Activated CD4-positive, alpha-beta T cell treated with anti-CD3 and anti-CD28 coated beads, Interleukin-2, amount 10 ng/mL, durations not matched to agents 7 days and 5 days (primary cell): ENCODE measurements around the gene SMYD5. TPM values are rescaled to one million over a fixed set of nuclear protein-coding genes. Genes with fewer than 3 reads are reported as not detected.

Experiments used
- CTCF ChIA-PET: fragments of 350-600 bp; sonication (Branson Sonifier 250); formaldehyde crosslinking; loops from one replicate; lab custom pipeline; 2021; ENCODE audit warnings: antibody characterized with exemption; lab: Charles Lee
- POLR2A ChIA-PET: fragments of 350-600 bp; sonication (Branson Sonifier 250); formaldehyde crosslinking; loops from one replicate; lab custom pipeline; 2021; ENCODE audit warnings: antibody characterized with exemption; lab: Charles Lee
- DNase-seq: peaks from one replicate; pipeline ENCODE4 v3.0.0-alpha.2; 2020
- H3K27ac Mint-ChIP-seq: one replicate; pipeline ENCODE4 v1.8.0; 2021; ENCODE audit warnings: mild to moderate bottlenecking, moderate library complexity, mixed read lengths
- H3K27me3 Mint-ChIP-seq: one replicate; pipeline ENCODE4 v1.8.0; 2021; ENCODE audit warnings: mixed read lengths
- H3K36me3 Mint-ChIP-seq: one replicate; pipeline ENCODE4 v1.8.0; 2021; ENCODE audit warnings: low read depth, mixed read lengths
- H3K4me1 Mint-ChIP-seq: one replicate; pipeline ENCODE4 v1.8.0; 2021; ENCODE audit warnings: mixed read lengths
- H3K4me3 Mint-ChIP-seq: one replicate; pipeline ENCODE4 v1.8.0; 2021; ENCODE audit warnings: mild to moderate bottlenecking, moderate library complexity, mixed read lengths
- H3K9me3 Mint-ChIP-seq: one replicate; pipeline ENCODE4 v1.8.0; 2021; ENCODE audit warnings: mixed read lengths
- total RNA-seq, 2 experiments: library from RNA; stranded (reverse); gene quantifications; one replicate each; pipeline ENCODE4 v1.2.3, GENCODE V29; 2021

SMYD5 gene
- total RNA-seq, 2 experiments from 2014 or later = 13.6 to 16.5 TPM

DNA sequence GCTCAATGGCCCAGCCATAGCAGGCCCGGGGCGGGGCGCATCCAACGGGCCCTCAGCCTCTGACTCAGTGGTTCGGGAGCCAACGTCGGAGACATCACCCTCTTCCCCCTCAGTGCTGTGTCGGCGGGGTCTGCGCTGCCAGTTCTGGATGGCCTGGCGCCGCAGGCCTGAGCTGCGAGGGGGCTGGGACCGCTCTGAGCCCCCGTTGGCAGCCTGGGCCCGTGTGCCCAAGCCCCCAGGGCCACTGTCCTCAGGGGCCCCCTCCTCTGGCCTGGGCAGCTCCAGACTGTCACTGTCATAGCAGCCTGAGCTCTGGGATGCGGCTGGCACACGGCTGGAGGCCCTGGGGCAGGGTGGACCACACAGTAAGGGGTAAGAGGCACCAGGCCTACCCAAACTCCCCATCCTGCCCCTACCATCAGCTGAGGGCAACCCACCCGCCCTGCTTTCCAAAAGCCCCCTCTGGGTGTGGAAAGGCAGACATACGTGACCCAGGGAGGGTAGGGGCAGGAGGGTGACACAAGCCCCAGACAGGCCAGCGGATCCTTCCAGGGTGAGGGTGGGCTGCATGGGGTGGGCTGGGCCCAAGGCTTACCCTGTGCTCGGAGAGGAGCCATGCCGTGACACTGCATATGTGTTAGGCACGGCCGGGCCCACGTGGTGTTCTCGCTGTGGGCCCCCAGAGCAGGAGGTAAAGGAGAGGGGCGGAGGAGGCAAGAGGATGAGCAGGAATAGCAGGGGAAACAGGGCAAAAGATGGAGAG, 51.4 kb downstream of the SMYD5 start:
- ChIA-PET POLR2A (no interaction called here), CTCF (no interaction called here)
- DNase-seq = no peak
- no peak overlapping the region for H3K4me3 Mint-ChIP-seq
- H3K27me3 Mint-ChIP-seq = no peaks in the 10 kb centered on the region
- H3K9me3 Mint-ChIP-seq = no peaks in the 10 kb centered on the region
- H3K27ac Mint-ChIP-seq = peak overlapping the region; percentile 63
- peaks cover 22% of the 10 kb centered on the region for H3K4me1 Mint-ChIP-seq
- peaks cover 15% of the 10 kb centered on the region for H3K36me3 Mint-ChIP-seq

DNA sequence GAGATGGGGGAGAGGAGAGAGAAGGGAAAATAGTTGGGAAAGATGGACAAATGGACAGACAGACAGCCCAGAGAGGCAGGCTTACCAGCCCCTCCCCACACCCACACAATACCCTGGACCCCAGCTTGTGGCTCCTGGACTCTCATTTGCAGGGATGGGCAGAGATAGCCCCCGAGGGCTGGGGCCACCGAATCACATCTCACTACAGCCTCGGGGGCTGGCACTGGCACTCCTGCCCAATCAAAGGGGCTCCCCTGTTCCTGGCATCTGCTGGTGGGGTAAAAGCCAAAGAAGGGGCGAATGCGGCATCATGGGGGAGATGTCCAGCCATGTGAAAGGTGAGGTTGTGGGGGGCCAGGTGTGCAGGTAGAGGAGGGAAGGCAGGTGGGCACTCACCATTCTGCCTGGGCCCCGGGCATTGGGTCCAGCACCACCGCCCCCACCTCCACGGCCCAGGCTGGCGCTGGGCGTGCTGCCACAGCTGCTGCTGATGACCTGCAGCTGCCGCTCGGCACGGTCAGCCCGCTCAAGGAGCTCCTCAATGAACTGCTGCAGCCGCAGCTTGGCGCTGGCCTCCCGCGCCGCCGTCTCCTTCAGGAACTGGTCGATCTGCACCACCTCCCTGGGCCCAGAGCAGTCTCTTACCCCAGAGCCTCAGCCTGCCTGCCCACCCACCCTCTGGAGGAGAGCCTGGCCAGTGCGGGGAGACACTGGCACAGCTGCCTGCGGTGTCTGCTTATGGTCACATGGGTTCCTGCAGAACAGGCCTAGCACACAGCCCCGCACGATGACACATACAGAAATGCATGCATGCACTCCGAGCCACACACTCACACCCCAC, 52.2 kb downstream of the SMYD5 start:
- no peak overlapping the region for H3K4me3 Mint-ChIP-seq
- no peaks in the 10 kb centered on the region for H3K9me3 Mint-ChIP-seq
- ChIA-PET CTCF (no interaction called here), POLR2A (no interaction called here)
- no peak for DNase-seq
- peaks cover 17% of the 10 kb centered on the region for H3K36me3 Mint-ChIP-seq
- no peak overlapping the region for H3K27ac Mint-ChIP-seq
- no peaks in the 10 kb centered on the region for H3K27me3 Mint-ChIP-seq
- H3K4me1 Mint-ChIP-seq = peaks cover 22% of the 10 kb centered on the region

DNA sequence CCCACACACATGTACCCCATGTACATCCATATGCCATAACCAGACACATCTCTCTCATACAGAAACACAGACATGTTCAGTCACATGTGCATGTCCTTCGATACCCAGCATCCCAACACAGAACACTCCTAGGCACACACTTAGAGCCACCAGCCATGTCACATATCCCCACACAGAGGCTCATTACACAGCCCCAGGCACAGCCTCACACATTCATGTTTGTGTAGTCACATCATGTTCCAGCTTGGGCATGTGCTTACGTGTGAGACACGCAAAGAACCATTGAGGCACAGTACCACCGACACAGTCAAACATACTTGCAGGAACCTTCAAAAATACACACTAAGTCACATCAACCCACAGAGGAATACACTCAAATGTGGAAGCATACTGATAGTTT, 53.0 kb downstream of the SMYD5 start:
- CTCF ChIA-PET = no interaction called here
- H3K36me3 Mint-ChIP-seq = peaks cover 17% of the 10 kb centered on the region
- no peaks in the 10 kb centered on the region for H3K9me3 Mint-ChIP-seq
- no peaks in the 10 kb centered on the region for H3K27me3 Mint-ChIP-seq
- no peak overlapping the region for H3K4me3 Mint-ChIP-seq
- H3K27ac Mint-ChIP-seq = no peak overlapping the region
- H3K4me1 Mint-ChIP-seq = peaks cover 22% of the 10 kb centered on the region
- DNase-seq = no peak
- POLR2A ChIA-PET = no interaction called here

DNA sequence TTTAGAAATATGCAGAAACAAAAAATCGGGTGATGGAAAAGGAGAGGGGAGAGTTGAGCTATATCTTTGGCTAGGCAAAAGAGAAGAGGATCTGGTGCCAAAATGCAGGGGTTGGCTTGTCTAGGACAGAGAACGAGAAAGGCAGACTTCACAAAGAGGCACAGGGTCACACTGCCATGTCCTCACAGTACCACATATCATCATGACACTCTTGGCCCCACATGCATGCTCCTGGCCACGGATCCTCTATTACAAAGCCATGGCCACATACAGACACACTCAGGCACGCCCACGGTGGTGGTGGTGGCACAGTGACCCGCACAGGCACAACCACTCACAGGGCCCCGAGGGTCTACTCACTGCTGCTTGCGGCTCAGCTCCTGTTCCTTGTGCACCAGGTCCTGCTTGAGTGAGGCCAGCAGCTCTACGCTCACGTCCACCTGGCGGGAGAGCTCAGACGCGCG, 54.4 kb downstream of the SMYD5 start:
- peaks cover 15% of the 10 kb centered on the region for H3K36me3 Mint-ChIP-seq
- no peak for DNase-seq
- peak overlapping the region; percentile 14 for H3K4me3 Mint-ChIP-seq
- CTCF ChIA-PET = interaction anchor here (0.9 to 1.7 kb wide), 2 partner anchors 12 to 17 kb away, joined by 4 read pairs; partner anchors contain the start of gene FBXO41
- POLR2A ChIA-PET = no interaction called here
- H3K4me1 Mint-ChIP-seq = peaks cover 22% of the 10 kb centered on the region
- H3K9me3 Mint-ChIP-seq = no peaks in the 10 kb centered on the region
- no peak overlapping the region for H3K27ac Mint-ChIP-seq
- H3K27me3 Mint-ChIP-seq = no peaks in the 10 kb centered on the region

DNA sequence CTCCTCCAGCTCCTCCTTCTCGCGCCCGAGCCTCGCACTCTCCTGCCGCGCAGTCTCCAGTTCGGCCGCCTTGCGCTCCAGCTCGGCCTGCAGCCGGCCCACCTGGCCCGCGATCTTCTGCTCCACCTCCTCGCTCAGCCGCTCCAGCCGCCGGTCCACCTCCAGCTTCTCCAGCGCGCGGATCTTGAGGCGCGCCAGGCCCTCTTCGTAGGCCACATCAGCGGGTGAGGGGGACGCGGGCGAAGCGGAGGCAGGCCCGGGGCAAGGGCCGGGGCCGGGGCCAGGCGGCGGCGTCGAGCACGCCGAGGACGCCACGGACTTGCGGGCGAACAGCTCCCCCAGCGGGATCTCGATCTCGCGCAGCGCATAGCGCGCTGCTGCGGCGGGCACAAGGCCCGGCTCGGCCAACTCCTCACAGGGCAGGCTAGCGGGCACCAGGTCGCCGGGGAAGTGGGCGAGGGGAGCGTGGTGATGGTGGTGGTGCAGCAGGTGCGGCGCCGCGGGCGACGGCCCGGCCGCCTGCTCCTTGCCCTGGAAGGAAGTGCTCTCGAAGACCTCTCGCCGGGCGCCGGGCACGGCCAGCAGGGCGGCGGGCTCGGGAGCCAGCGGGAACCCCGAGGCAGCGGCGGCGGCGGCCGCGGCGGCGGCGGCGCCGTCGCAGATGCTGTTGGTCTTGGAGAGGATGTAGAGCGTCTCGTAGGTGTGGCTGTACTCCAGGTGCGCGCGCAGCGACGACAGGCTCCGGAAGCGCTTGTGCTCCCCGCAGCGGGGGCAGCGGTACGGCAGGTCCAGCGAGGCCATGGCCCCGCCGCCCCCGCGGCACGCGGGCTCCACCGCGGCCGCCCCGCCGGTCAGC, 55.0 kb downstream of the SMYD5 start:
- no peaks in the 10 kb centered on the region for H3K27me3 Mint-ChIP-seq
- H3K4me1 Mint-ChIP-seq = peaks cover 22% of the 10 kb centered on the region
- peak; percentile 83 for DNase-seq
- ChIA-PET CTCF (interaction anchor here (0.9 to 1.7 kb wide), 2 partner anchors 12 to 16 kb away, joined by 4 read pairs; partner anchors contain the start of gene FBXO41), POLR2A (no interaction called here)
- no peaks in the 10 kb centered on the region for H3K9me3 Mint-ChIP-seq
- H3K4me3 Mint-ChIP-seq = peak overlapping the region; percentile 23
- H3K27ac Mint-ChIP-seq = no peak overlapping the region
- H3K36me3 Mint-ChIP-seq = peaks cover 15% of the 10 kb centered on the region

DNA sequence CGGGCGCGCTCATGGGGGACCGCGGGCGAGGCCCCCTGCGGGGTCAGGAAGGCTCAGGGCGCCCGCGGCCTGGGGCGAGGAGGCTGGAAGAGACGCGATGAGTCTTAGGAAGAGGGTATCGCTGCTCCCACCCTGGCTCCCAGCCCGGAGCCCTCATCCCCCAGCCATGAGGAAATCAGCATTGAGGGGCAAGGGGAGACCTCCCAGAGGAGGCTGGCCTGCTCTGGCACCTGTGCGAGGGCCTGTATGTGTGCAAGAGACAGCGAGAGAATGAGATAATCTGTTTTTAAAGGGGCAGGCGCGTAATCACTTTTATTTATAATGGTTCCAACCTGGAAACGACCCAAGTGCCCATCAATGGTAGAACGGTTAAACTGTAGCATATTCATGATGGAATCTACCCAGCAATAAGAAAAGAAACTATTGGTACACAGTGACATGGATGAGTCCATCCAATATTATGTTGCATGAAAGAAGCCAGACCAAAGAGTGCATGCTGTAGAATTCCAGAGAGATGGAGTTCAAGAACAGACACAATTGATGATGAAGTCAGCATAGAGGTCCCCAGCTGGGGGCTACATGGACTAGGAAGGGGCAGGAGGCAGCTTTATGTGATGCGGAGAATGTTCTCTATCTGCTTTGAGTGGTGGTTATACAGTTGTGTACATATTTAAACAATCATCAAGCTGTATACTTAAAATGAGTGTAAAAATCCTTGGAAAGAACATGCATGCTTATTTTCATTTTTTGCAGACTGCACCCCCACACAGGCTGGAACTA, 55.8 kb downstream of the SMYD5 start:
- H3K9me3 Mint-ChIP-seq = no peaks in the 10 kb centered on the region
- peak overlapping the region; percentile 62 for H3K4me3 Mint-ChIP-seq
- H3K27me3 Mint-ChIP-seq = no peaks in the 10 kb centered on the region
- CTCF ChIA-PET = interaction anchor here (1.3 kb wide), 1 partner anchor 20 kb away, joined by 3 read pairs; no protein-coding TSS in a partner anchor
- H3K27ac Mint-ChIP-seq = peak overlapping the region; percentile 50
- H3K36me3 Mint-ChIP-seq = peaks cover 15% of the 10 kb centered on the region
- POLR2A ChIA-PET = no interaction called here
- no peak for DNase-seq
- H3K4me1 Mint-ChIP-seq = peaks cover 22% of the 10 kb centered on the region

DNA sequence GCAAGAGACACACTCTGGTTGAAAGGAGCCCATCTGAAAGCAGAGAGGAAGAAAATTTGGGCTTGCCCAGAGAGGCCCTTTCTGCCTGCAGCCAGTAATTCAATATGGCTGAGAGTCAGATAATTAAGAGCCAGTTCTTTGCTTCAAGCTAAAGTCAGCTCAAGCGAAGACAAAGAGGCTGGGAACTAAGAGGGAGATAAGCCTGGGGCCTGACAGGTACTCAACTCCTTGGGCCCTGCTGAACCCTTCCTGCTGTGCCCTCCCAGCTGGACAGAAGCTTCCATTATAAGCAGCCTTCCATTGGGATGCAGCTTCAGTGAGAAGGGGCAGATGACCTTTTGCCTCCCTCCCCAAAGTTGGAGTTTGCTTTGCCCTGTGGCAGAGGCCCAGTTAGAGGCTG, 58.2 kb downstream of the SMYD5 start:
- peaks cover 16% of the 10 kb centered on the region for H3K4me1 Mint-ChIP-seq
- no peak overlapping the region for H3K4me3 Mint-ChIP-seq
- H3K36me3 Mint-ChIP-seq = peaks cover 13% of the 10 kb centered on the region
- ChIA-PET CTCF (interaction anchor here (2.3 kb wide), 1 partner anchor 10 kb away, joined by 5 read pairs; no protein-coding TSS in a partner anchor), POLR2A (no interaction called here)
- no peak overlapping the region for H3K27ac Mint-ChIP-seq
- no peaks in the 10 kb centered on the region for H3K9me3 Mint-ChIP-seq
- no peaks in the 10 kb centered on the region for H3K27me3 Mint-ChIP-seq
- DNase-seq = no peak

Other genes with a start within 250 kb of the SMYD5 start
- 1 to 10 TPM; 7.0 to 10.0 TPM for gene SFXN5, start 142.5 kb upstream of the SMYD5 start, total RNA-seq
- 1 to 10 TPM; 8.5 to 8.7 TPM for gene RAB11FIP5, start 101.3 kb upstream of the SMYD5 start, total RNA-seq
- gene NOTO, start 11.7 kb upstream of the SMYD5 start, total RNA-seq = not detected
- 10 to 100 TPM; 12.5 to 13.7 TPM for gene PRADC1, start 19.0 kb downstream of the SMYD5 start, total RNA-seq
- gene CCT7, start 20.1 kb downstream of the SMYD5 start, total RNA-seq = 100 to 1,000 TPM; 281 to 310 TPM
- gene FBXO41, start 70.2 kb downstream of the SMYD5 start, total RNA-seq = 10 to 100 TPM; 18.2 to 20.2 TPM
- gene EGR4, start 79.3 kb downstream of the SMYD5 start, total RNA-seq = not detected
- 10 to 100 TPM; 20.6 to 25.1 TPM for gene ALMS1, start 171.6 kb downstream of the SMYD5 start, total RNA-seq